GM23338 (cell line): Measurements from ENCODE around the gene ZNF527. TPM values are rescaled to one million over a fixed set of nuclear protein-coding genes. Genes with fewer than 3 reads are reported as not detected.

Source experiments
- ATAC-seq: fragments of 200-7000 bp; cut with Tn5 transposase; 3 replicates; pipeline ENCODE4 v1.9.1; 2020
- DNase-seq: peaks from one replicate; pipeline ENCODE4 v3.0.0-alpha.2; 2015; ENCODE audit warnings: low spot score
- H2AFZ ChIP-seq: fragments of 200-600 bp; sonication (generic); 2 replicates; pipeline ENCODE4 v1.8.0; 2016; ENCODE audit warnings: antibody characterized with exemption, mild to moderate bottlenecking, moderate library complexity
- H3F3A ChIP-seq: fragments of 200-600 bp; sonication (generic); replicated peaks from 2 replicates; pipeline ENCODE4 v1.8.0; 2017; ENCODE audit warnings: antibody characterized with exemption, mixed run types, low read depth
- H3K27ac ChIP-seq: fragments of 200-600 bp; sonication (generic); 2 replicates; pipeline ENCODE4 v1.6.1; 2016; ENCODE audit warnings: low read depth
- H3K27me3 ChIP-seq: fragments of 200-600 bp; sonication (generic); 2 replicates; pipeline ENCODE4 v1.8.0; 2016; ENCODE audit warnings: mild to moderate bottlenecking, mixed run types, moderate library complexity; ENCODE audit not compliant: insufficient read depth
- H3K36me3 ChIP-seq: fragments of 200-600 bp; sonication (generic); 2 replicates; pipeline ENCODE4 v1.8.0; 2016; ENCODE audit warnings: mild to moderate bottlenecking; ENCODE audit not compliant: insufficient read depth
- H3K4me1 ChIP-seq: fragments of 200-600 bp; sonication (generic); 2 replicates; pipeline ENCODE4 v1.8.0; 2016; ENCODE audit warnings: mild to moderate bottlenecking, moderate library complexity; ENCODE audit not compliant: insufficient read depth
- H3K4me2 ChIP-seq: fragments of 200-600 bp; sonication (generic); 2 replicates; pipeline ENCODE4 v1.7.1; 2017; ENCODE audit warnings: mixed run types
- H3K4me3 ChIP-seq: fragments of 200-600 bp; sonication (generic); 2 replicates; pipeline ENCODE4 v1.6.1; 2016; ENCODE audit warnings: mixed run types
- H3K79me2 ChIP-seq: fragments of 200-600 bp; sonication (generic); replicated peaks from 2 replicates; pipeline ENCODE4 v1.8.0; 2017; ENCODE audit warnings: mild to moderate bottlenecking; ENCODE audit not compliant: insufficient read depth
- H3K9me2 ChIP-seq: fragments of 200-600 bp; sonication (generic); 2 replicates; pipeline ENCODE4 v1.8.0; 2017; ENCODE audit not compliant: insufficient read depth
- H4K20me1 ChIP-seq: fragments of 200-600 bp; sonication (generic); replicated peaks from 2 replicates; pipeline ENCODE4 v1.8.0; 2017; ENCODE audit warnings: mild to moderate bottlenecking; ENCODE audit not compliant: insufficient read depth
- H3K27ac Mint-ChIP-seq: 2 replicates; pipeline ENCODE4 v1.8.0; 2020; ENCODE audit warnings: inconsistent platforms, mild to moderate bottlenecking, moderate library complexity, mixed read lengths
- H3K27me3 Mint-ChIP-seq: 3 replicates; pipeline ENCODE4 v1.8.0; 2022; ENCODE audit warnings: low read depth, mild to moderate bottlenecking, moderate library complexity, mixed read lengths, inconsistent platforms; ENCODE audit not compliant: insufficient read depth, poor library complexity
- H3K36me3 Mint-ChIP-seq: 3 replicates; pipeline ENCODE4 v1.8.0; 2021; ENCODE audit warnings: low read depth, mild to moderate bottlenecking, inconsistent platforms, moderate library complexity, mixed read lengths
- H3K4me1 Mint-ChIP-seq: 3 replicates; pipeline ENCODE4 v1.8.0; 2020; ENCODE audit warnings: mild to moderate bottlenecking, inconsistent platforms, mixed read lengths
- H3K4me3 Mint-ChIP-seq: 3 replicates; pipeline ENCODE4 v1.8.0; 2021; ENCODE audit warnings: moderate library complexity, mild to moderate bottlenecking, inconsistent platforms, mixed read lengths
- H3K9me3 Mint-ChIP-seq: 3 replicates; pipeline ENCODE4 v1.8.0; 2020; ENCODE audit warnings: moderate library complexity, mild to moderate bottlenecking, inconsistent platforms, mixed read lengths
- ZNF331 ChIP-seq: fragments of 250-450 bp; sonication (Bioruptor Pico); IDR thresholded peaks from 2 replicates; pipeline ENCODE4 v1.5.0; 2020; ENCODE audit warnings: low read depth, mild to moderate bottlenecking, moderate library complexity
- polyA plus RNA-seq: library from polyadenylated mRNA; unstranded; fragments of >200 nt; fragmentation: Nextera tagmentation; extraction: Ambion mirVana; gene quantifications from 2 replicates; pipeline ENCODE4 v1.2.1, GENCODE V29; 2016
- total RNA-seq: library from RNA; depleted of rRNA; stranded (reverse); fragments of >200 nt; shearing (Covaris generic); gene quantifications from 2 replicates; pipeline ENCODE4 v1.2.3, GENCODE V29; 2014
- TF ChIP-seq, protein P1 (sequence below): fragments of 250-450 bp; sonication (Bioruptor Pico); IDR thresholded peaks from 2 replicates; pipeline ENCODE4 v1.5.0; 2020; ENCODE audit warnings: mild to moderate bottlenecking, moderate library complexity
- TF ChIP-seq, protein P2 (sequence below), 2 experiments: fragments of 200-600 bp in 1 of 2; sonication (generic) in 1 of 2; conservative IDR thresholded peaks; 2 replicates each; pipeline versions ENCODE4 v1.5.1 to v1.6.1; 2016 to 2017; ENCODE audit warnings: antibody characterized with exemption in 2 of 2, low read depth in 2 of 2, mild to moderate bottlenecking in 2 of 2, moderate library complexity in 1 of 2

The ZNF527 gene
- total and polyA plus RNA-seq, 2 experiments from 2014 or later, result 0.97 to 7.9 TPM

DNA sequence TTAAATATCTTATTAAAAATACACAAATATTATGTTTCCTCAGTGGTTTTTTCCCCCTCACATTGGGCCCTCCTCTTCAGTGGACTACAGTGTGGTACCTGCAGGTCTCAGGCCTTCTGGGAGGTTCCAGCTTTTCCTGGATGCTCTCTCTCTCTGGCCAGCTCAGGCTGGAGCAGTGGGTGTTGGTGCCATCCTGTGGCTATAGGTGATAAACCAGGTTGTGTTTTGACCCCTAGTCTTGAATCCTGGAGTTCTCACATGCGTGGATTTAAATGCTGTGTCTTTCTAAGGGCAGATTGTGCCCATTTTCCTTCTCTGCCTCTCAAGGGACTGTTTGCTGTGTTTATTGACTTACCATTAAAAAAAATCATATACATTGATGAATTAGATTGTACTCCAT, 41.2 kb upstream of the ZNF527 start:
- Histone ChIP-seq H3F3A (0 out of 2 replicates have a peak, but pooled peaks cover 3% of the 10 kb centered on the region), H3K4me1 (peaks cover 15% of the 10 kb centered on the region), H3K4me3 (no peak overlapping the region), H3K36me3 (peaks cover 23% of the 10 kb centered on the region), H3K4me2 (no peak overlapping the region), H3K27ac (no peak overlapping the region), H2AFZ (no peak overlapping the region), H3K27me3 (no peaks in the 10 kb centered on the region), H3K79me2 (0 out of 2 replicates have a peak, but pooled peaks cover 5% of the 10 kb centered on the region), H3K9me2 (no peaks in the 10 kb centered on the region), H4K20me1 (peaks cover 3% of the 10 kb centered on the region; the same call in 1 of the 2 replicates)
- peak; percentile 28 for ATAC-seq
- DNase-seq, result peak; percentile 67
- Mint-ChIP-seq H3K4me1 (peaks cover 7% of the 10 kb centered on the region; the same call in 2 of the 3 replicates), H3K27me3 (peaks cover 15% of the 10 kb centered on the region), H3K9me3 (no peaks in the 10 kb centered on the region), H3K27ac (no peak overlapping the region), H3K36me3 (peaks cover 62% of the 10 kb centered on the region), H3K4me3 (no peak overlapping the region)
- TF ChIP-seq, protein P1, sequence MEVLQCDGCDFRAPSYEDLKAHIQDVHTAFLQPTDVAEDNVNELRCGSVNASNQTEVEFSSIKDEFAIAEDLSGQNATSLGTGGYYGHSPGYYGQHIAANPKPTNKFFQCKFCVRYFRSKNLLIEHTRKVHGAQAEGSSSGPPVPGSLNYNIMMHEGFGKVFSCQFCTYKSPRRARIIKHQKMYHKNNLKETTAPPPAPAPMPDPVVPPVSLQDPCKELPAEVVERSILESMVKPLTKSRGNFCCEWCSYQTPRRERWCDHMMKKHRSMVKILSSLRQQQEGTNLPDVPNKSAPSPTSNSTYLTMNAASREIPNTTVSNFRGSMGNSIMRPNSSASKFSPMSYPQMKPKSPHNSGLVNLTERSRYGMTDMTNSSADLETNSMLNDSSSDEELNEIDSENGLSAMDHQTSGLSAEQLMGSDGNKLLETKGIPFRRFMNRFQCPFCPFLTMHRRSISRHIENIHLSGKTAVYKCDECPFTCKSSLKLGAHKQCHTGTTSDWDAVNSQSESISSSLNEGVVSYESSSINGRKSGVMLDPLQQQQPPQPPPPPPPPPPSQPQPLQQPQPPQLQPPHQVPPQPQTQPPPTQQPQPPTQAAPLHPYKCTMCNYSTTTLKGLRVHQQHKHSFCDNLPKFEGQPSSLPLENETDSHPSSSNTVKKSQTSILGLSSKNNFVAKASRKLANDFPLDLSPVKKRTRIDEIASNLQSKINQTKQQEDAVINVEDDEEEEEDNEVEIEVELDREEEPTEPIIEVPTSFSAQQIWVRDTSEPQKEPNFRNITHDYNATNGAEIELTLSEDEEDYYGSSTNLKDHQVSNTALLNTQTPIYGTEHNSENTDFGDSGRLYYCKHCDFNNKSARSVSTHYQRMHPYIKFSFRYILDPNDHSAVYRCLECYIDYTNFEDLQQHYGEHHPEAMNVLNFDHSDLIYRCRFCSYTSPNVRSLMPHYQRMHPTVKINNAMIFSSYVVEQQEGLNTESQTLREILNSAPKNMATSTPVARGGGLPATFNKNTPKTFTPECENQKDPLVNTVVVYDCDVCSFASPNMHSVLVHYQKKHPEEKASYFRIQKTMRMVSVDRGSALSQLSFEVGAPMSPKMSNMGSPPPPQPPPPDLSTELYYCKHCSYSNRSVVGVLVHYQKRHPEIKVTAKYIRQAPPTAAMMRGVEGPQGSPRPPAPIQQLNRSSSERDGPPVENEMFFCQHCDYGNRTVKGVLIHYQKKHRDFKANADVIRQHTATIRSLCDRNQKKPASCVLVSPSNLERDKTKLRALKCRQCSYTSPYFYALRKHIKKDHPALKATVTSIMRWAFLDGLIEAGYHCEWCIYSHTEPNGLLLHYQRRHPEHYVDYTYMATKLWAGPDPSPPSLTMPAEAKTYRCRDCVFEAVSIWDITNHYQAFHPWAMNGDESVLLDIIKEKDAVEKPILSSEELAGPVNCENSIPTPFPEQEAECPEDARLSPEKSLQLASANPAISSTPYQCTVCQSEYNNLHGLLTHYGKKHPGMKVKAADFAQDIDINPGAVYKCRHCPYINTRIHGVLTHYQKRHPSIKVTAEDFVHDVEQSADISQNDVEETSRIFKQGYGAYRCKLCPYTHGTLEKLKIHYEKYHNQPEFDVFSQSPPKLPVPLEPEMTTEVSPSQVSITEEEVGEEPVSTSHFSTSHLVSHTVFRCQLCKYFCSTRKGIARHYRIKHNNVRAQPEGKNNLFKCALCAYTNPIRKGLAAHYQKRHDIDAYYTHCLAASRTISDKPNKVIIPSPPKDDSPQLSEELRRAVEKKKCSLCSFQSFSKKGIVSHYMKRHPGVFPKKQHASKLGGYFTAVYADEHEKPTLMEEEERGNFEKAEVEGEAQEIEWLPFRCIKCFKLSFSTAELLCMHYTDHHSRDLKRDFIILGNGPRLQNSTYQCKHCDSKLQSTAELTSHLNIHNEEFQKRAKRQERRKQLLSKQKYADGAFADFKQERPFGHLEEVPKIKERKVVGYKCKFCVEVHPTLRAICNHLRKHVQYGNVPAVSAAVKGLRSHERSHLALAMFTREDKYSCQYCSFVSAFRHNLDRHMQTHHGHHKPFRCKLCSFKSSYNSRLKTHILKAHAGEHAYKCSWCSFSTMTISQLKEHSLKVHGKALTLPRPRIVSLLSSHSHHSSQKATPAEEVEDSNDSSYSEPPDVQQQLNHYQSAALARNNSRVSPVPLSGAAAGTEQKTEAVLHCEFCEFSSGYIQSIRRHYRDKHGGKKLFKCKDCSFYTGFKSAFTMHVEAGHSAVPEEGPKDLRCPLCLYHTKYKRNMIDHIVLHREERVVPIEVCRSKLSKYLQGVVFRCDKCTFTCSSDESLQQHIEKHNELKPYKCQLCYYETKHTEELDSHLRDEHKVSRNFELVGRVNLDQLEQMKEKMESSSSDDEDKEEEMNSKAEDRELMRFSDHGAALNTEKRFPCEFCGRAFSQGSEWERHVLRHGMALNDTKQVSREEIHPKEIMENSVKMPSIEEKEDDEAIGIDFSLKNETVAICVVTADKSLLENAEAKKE (CRISPR knock-in tag), result no peak
- no peak for TF ChIP-seq ZNF331 (CRISPR knock-in tag)
- TF ChIP-seq, protein P2, sequence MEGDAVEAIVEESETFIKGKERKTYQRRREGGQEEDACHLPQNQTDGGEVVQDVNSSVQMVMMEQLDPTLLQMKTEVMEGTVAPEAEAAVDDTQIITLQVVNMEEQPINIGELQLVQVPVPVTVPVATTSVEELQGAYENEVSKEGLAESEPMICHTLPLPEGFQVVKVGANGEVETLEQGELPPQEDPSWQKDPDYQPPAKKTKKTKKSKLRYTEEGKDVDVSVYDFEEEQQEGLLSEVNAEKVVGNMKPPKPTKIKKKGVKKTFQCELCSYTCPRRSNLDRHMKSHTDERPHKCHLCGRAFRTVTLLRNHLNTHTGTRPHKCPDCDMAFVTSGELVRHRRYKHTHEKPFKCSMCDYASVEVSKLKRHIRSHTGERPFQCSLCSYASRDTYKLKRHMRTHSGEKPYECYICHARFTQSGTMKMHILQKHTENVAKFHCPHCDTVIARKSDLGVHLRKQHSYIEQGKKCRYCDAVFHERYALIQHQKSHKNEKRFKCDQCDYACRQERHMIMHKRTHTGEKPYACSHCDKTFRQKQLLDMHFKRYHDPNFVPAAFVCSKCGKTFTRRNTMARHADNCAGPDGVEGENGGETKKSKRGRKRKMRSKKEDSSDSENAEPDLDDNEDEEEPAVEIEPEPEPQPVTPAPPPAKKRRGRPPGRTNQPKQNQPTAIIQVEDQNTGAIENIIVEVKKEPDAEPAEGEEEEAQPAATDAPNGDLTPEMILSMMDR (conservative IDR thresholded peaks at IDR 0.05; ENCODE audit: low read depth in 2 of 2), result peak; percentile 51 to 69
